Measurements from ENCODE around the gene HCFC2. TPM values are rescaled to one million over a fixed set of nuclear protein-coding genes. Genes with fewer than 3 reads are reported as not detected.
"Not testable (repeated sequence)": the region's sequence is repeated elsewhere in the genome, so short reads cannot be mapped to it uniquely, and the experiment has no call there.

Gene HCFC2
- polyA plus RNA-seq, result 1 to 10 TPM; 4.2 to 6.6 (median 5.8) TPM

DNA sequence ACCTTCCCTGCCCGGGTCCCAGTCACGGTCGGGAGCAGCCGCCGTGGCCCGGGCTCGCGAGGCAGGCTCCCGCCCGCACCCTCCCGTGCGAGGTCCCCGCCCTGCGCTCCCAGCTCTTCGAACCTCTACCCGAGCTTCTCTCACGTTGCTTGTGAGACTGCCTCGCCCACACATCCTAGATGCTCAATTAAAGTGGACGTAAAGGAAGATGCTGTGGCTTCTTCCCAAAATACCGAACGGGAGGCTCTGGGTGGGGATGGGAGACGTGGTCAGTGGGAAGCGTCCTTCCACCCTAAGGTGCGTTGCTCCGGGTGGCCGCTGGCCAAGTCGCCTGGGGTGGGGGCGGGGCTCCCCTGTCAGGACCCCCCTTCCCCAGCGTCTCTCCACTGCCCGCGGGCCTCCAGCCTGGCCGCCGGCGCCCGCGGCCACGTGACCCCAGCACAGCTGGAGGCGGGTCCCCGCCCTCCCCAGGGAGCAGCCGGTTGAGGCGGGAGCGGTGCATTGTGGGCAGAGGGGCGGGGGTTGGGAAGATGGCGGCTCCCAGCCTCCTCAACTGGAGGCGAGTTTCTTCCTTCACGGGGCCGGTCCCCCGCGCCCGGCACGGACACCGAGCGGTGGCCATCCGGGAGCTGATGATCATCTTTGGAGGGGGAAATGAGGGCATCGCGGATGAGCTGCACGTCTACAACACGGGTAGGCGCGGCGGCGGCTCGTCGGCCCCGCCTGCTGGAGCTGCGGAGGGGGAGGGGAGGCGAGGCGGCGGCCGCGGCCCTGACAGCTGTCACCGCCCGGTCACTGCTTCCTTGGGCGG, at the start of gene HCFC2:
HCFC2 (plus strand) TSS at position 501 of the 811 bp plus-strand sequence; CDS start at position 531, 30 bp downstream.
- WGBS, 3 donors, result 0% methylated on average over 63 to 74 of the region's 74 CpGs

DNA sequence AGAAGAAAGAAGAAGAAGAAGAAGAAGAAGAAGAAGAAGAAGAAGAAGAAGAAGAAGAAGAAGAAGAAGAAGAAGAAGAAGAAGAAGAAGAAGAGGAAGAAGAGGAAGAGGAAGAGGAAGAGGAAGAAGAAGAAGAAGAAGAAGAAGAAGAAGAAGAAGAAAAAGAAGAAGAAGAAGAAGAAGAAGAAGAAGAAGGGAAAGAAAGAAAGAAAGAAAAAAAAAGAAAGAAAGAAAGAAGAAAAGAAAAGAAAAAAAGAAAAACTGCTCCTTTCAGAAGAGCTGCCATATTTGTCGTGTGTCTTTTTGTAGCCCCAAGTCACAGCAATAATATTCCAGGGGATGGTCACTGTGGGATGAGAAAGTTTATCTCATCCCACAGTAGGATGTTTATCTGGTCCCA, 42.5 kb upstream of the HCFC2 start:
- 86 to 88% (median 88%) methylated on average over 1 of the region's 1 CpG for WGBS, 3 donors
- not testable (repeated sequence) for H3K27ac ChIP-seq (ENCODE audit: low read depth, low read length)

More for the DNA sequence above, at the start of gene HCFC2:
- H3K27ac ChIP-seq (ENCODE audit: low read depth, low read length), result no peak within 1 kb of the TSS

DNA sequence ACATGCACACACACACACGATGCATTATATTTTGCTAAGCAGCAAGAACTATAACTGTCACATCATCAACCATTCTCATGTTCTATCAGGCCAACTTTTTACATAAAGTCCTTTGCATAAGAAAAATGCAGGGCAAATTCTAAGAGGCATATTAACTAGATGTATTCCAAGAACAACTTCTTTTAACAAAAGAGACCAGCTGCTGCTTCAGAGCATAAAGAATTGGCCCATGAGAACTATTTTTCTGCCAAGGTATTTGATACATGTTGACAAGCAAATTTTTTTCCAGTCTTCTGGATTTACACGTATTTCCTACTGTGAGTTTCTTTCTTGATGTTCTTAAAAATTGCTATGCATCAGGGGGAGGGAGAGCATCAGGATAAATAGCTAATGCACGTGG, 41.5 kb upstream of the HCFC2 start:
- H3K27ac ChIP-seq (ENCODE audit: low read depth, low read length), result no peak overlapping the region
- 59 to 63% (median 61%) methylated on average over 3 of the region's 3 CpGs for WGBS, 3 donors

DNA sequence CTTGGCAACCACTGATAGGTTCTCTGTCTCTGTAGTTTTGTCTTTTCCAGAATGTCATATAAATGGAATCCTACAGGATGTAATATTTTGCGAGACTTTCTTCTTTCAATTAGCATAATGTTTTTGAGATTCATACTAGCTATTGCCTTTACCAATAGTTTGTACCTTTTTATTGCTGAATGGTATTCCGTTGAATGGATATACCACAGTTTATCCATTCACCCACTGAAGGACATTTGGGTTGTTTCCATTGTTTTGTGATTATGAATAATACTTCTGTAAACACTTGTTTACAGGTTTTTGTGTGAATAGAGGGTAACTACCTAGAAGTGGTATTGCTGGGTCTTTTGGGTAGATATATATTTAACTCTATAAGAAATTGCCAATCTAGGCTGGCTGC, 40.6 kb upstream of the HCFC2 start:
- no peak overlapping the region for H3K27ac ChIP-seq (ENCODE audit: low read depth, low read length)
- 43 to 72% (median 64%) methylated on average over 2 of the region's 2 CpGs for WGBS, 3 donors

DNA sequence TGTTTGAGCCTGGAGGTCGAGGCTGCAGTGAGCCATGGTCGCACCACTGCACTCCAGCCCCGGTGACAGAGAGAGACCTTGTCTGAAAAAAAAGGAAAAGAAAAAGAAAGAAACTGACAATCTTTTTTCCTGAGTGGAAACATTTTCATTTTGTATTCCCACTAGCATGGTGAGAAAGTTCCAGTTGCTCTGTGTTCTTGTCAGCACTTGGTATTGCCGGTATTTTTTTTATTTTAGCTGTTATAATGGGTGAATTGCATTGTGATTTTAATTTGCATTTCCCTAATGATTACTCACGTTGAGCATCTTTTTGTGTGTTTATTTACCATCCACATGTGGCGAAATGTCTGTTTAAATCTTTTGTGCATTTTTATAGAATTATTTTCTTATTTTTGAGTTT, 40.0 kb upstream of the HCFC2 start:
- no peak overlapping the region for H3K27ac ChIP-seq (ENCODE audit: low read depth, low read length)
- WGBS, 3 donors, result 91 to 93% (median 93%) methylated on average over 6 of the region's 6 CpGs

DNA sequence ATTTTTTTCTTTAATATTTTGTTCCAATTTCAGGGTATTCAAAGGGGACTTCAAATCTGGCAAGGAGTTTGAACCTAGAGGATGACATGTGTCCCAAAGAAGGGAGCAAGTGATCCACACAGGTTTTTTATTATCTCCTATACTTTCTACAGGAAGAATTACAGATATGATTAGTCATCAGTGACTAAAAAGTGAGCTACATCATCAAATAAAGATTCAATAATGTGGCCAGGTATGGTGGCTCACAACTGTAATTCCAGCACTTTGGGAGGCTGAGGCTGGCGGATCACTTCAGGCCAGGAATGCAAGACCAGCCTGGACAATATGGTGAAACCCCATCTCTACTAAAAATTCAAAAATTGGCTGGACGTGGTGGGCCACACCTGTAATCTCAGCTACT, 38.6 kb upstream of the HCFC2 start:
- 93 to 96% (median 95%) methylated on average over 2 of the region's 2 CpGs for WGBS, 3 donors
- no peak overlapping the region for H3K27ac ChIP-seq (ENCODE audit: low read depth, low read length)

DNA sequence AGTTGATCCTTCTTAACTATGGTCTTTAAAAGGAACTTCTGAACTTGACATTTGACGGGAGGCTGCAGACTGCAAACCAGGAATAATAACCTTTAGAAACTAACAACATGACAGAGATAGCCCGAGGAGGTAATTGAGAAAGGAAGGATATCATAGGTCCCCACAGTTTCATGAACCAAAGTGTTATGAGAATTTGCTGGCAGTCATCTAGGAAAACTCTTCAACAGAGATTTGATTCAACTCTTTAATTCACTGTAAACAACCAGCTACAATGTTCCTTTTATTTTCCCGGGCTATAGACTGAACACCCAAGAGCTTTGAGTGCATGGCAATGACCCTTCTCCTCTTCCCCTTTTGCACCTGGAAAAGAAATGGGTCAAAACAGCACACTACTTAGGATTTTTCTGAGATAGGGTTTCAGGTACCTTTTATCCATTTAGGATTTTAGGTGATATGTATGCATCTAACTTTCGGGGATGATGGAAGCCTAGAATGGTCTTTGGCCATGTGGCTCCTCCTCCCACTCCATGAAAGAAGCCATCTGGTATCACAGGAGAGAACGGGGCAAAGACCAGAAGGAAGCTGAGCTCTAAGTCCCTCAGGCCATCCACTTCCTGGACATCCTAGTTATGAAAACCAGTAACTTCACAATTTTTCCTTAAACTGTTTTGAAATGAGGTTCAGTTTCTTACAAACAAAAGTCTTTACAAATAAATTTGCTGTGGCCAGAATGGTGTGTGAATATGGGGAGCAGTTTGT, 37.3 kb upstream of the HCFC2 start:
- 56 to 66% (median 61%) methylated on average over 5 of the region's 5 CpGs for WGBS, 3 donors

DNA sequence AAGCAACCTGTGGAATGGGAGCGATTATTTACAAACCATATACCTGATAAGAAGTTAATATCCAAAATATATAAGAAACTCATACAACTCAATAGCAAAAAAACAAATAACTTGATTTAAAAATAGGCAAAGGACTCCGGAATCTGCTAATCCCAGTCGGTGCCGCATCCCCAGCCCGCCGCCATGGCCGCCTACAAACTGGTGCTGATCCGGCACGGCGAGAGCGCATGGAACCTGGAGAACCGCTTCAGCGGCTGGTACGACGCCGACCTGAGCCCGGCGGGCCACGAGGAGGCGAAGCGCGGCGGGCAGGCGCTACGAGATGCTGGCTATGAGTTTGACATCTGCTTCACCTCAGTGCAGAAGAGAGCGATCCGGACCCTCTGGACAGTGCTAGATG, 33.7 kb upstream of the HCFC2 start:
- WGBS, 3 donors, result 92 to 97% (median 94%) methylated on average over 8 to 10 of the region's 27 CpGs
- H3K27ac ChIP-seq (ENCODE audit: low read depth, low read length), result not testable (repeated sequence)

More for the DNA sequence above, 37.3 kb upstream of the HCFC2 start:
- no peak overlapping the region for H3K27ac ChIP-seq (ENCODE audit: low read depth, low read length)

DNA sequence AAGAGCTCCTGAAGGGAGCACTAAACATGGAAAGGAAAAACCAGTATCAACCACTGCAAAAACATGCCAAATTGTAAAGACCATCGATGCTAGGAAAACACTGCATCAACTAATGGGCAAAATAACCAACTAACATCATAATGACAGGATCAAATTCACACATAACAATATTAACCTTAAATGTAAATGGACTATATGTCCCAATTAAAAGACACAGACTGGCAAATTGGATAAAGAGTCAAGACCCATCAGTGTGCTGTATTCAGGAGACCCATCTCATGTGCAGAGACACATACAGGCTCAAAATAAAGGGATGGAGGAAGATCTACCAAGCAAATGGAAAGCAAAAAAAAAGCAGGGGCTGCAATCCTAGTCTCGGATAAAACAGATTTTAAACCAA, 28.2 kb upstream of the HCFC2 start:
- 85 to 98% (median 92%) methylated on average over 2 of the region's 2 CpGs for WGBS, 3 donors
- not testable (repeated sequence) for H3K27ac ChIP-seq (ENCODE audit: low read depth, low read length)

DNA sequence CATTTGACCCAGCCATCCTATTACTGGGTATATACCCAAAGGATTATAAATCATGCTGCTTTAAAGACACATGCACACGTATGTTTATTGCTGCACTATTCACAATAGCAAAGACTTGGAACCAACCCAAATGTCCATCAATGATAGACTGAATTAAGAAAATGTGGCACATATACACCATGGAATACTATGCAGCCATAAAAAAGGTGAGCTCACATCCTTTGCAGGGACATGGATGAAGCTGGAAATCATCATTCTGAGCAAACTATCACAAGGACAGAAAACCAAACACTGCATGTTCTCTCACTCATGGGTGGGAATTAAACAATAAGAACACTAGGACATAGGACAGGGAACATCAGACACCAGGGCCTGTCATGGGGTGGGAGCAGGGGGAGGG, 24.6 kb upstream of the HCFC2 start:
- 85 to 100% (median 89%) methylated on average over 1 of the region's 1 CpG for WGBS, 3 donors

DNA sequence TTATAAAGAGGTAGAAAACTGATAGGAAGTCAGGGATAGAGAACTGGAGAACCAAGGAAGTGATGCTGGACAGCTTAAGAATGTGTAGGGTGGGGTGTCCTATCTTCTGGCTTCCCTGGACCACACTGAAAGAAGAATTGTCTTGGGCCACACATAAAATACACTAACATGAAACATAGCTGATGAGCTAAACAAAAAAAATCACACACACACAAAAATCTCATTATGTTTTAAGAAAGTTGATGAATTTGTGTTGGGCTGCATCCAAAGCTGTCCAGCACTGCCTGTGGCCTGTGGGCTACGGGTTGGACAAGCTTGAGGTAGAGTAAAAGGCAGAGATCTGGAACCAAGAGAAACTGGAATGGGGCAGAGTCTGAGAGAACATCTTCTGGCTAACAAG, 21.8 kb upstream of the HCFC2 start:
- H3K27ac ChIP-seq (ENCODE audit: low read depth, low read length), result no peak overlapping the region
- 86 to 96% (median 92%) methylated on average over 1 of the region's 1 CpG for WGBS, 3 donors

More for the DNA sequence above, 24.6 kb upstream of the HCFC2 start:
- not testable (repeated sequence) for H3K27ac ChIP-seq (ENCODE audit: low read depth, low read length)

DNA sequence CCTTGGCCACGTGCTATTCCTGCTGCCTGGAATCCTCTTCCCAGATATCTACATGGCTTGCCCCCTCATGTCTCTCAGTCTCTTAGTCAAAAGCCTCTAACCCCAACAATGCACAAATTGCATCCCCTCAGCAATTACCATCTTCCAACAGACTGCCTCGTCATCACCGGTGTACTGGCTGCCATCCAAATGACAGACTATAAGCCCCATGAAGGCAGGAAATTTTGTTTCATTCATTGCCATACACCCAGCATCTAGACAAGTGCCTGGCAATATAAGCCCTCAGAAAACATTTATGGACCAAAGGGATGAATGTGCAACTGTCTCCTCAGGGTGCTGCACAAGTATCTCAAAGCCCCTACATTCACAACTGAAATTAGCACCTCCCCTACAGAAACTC, 20.2 kb upstream of the HCFC2 start:
- H3K27ac ChIP-seq (ENCODE audit: low read depth, low read length), result no peak overlapping the region
- WGBS, 3 donors, result 89 to 95% (median 91%) methylated on average over 3 of the region's 3 CpGs

DNA sequence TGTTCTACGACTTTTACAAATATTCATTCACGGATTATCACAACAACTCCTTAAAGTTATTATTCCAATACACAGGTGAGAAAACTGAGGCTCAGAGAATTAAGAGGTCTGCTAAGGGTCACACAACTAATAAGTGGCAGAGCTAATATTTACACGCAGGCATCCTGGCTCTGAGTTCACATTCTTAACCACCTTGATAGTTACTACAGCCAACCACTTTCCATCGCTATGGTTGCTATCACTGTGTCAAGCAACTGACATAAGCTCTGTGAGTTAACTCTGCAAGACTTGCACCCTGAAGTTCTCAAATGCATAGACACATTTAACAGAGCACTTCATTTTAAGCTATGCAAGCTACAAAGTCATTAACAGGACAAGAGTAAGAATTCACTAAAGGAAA, 18.0 kb upstream of the HCFC2 start:
- WGBS, 3 donors, result 80 to 94% (median 89%) methylated on average over 4 of the region's 4 CpGs
- no peak overlapping the region for H3K27ac ChIP-seq (ENCODE audit: low read depth, low read length)

DNA sequence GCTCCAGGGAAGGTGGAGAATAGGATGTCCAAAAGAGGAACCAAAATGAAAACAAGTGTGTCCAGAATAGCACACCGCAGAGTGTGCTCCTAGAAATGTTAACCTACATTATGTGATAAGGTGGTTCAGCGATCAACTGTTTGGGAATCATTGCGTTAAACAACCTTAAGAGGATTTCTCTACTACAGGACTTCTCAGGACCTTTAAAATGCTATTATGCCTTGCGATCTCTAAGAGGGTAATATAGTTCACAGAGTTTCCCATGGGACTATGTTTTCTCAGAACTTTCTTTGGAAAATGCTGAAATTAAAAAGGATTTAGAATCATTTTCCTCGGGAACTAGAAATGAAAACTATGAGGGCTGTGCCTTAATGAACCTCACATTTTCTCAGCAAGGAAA, 16.2 kb upstream of the HCFC2 start:
- no peak overlapping the region for H3K27ac ChIP-seq (ENCODE audit: low read depth, low read length)
- WGBS, 3 donors, result 74 to 81% (median 80%) methylated on average over 5 of the region's 5 CpGs

DNA sequence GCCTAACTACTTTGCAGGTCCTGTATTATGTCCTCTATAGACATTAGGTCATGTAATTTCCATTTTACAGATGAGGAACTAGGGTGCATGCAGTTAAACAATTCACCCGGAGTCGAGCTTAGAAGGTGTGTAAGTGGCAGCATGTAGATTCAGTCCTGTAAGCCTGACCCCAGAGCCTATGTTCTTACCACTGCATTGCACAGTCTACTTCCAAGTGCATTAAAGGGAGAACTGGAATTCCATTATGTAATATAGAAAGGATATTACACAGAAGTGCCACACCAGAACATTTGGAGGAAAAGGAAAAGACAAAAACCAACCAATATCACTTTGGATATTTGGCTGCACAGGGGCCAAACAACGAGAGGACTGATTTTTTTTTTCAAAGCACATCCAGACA, 15.5 kb upstream of the HCFC2 start:
- 63 to 84% (median 71%) methylated on average over 3 of the region's 3 CpGs for WGBS, 3 donors
- no peak overlapping the region for H3K27ac ChIP-seq (ENCODE audit: low read depth, low read length)

DNA sequence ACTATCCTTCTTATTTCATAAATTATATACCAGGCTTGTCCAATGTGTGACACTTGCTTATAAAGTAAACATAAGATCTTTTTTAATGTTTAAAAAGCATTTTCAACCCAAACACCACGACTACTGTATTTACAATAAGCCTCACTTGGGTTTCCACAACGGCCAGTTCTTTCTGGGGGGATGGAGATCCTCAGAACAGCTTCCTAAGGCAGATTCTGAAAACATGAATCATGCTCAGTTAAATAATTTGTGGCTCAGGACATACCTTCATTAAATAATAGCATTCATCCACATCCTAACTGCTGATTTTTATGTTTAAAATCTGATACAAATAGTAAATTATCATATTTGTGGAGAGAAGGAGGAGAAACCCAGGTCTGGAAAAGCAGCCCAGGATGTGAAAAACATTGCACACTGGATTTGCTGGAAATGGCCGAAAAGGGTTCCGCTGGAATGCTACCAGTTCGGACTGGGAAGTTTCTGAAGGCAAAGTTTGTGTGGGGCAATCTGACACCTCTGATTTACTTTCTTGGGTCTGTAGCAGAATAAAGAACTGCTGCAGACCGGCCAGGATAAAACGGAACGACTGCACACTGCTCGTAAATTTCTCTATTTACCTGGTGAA, 14.9 kb upstream of the HCFC2 start:
- 20 to 33% (median 21%) methylated on average over 9 of the region's 9 CpGs for WGBS, 3 donors
- H3K27ac ChIP-seq (ENCODE audit: low read depth, low read length), result no peak overlapping the region

DNA sequence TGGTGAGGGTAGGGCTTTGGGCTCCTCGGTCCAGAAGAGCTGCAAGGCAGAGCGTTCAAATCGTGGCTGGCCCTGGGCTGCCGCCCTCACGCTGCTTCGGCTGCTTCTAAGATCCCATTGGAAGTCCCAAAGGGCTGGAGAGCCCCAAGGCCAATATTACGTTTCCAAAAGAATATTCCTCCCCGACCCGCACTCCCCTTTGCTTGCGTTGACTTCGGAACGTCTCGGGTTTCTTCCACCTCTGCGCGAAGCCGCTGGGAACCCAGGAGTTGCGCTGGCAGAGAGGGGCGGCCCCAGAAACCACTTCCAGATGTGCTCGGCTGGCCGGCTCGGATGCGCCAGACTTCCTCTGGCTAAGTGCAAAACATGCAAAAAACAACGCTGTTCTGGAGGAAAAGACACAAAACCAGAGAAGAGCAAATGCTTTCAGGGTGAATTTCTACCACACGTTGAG, 14.4 kb upstream of the HCFC2 start, which contains the start of gene GLT8D2:
GLT8D2 (minus strand) TSS at position 285 of the 454 bp plus-strand sequence. CDS start 30,539 bp downstream, outside the sequence.
- WGBS, 3 donors, result 1 to 2% (median 1%) methylated on average over 24 of the region's 24 CpGs
- no peak within 1 kb of the TSS for H3K27ac ChIP-seq (ENCODE audit: low read depth, low read length)

DNA sequence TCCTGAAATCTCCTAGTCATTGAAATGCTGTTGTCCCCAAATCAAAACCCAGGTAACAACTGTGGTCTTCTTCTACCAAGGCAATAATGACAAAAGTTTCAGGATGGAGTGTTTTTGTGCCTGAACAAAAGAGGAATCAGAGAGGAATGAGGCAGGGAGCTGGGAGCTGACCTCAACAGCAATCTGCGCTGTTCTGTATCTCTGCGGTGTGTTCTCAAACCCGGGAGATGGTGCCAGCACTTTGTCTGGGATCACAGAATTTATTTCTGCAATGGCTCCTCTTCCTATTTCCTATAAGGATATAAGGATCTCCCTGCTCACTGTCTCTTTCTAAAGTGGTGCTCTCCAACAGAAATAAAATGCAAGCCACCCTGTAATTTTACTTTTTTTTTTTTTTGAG, 13.9 kb upstream of the HCFC2 start:
- WGBS, 3 donors, result 28 to 43% (median 39%) methylated on average over 3 of the region's 3 CpGs
- no peak overlapping the region for H3K27ac ChIP-seq (ENCODE audit: low read depth, low read length)
